Activated T-cell treated with anti-CD3 and anti-CD28 coated beads, Interleukin-2, amount 50 U/mL, for 1 hour (primary cell): Measurements from ENCODE around the gene SAP30L.

ENCODE experiments used
- DNase-seq: peaks from one replicate; pipeline ENCODE4 v3.0.0-alpha.2; 2020

The SAP30L gene

DNA sequence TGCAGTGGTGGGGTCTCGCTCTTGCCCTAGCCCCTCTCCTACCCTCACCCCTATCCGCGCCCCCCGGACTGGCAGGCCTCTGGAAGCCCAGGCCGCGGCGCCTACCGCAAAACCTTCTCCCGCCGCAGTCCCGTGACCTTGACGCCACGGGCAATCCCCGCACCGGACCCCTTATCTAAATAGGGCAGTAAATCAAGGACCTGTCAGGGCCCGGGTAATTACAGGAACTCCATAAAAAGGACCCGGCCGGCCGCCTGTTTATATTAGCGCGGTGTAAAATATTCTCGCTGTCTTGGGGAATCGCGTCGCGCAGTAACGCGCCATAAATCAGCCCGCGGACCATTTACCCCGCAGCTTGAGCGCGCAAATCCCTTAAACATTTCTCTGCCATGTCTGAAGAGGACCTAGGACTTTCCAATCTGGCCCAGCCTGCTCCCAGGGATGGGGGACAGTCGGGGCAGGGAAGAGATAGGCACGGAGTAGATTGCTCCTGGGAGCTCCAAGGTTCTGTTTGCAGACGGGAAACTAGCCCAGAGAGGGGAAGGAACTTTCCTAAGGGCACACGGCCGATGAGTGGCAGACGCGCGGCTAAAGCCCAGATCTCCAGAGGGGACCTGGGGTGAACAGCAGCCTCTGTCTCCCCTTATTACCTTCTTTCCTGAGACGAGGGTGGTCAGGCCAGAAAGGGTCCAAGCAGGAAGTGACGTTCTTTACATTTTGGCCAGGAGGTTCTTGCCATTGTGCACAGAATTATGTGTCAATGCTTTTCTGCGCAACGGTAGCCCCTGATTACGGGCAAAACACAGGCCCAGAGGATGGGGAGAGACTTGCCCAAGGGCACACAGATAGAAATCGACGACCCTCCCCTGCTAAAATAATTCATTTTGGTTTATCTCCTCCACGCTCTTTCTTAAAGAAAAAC is 37.0 kb downstream of the SAP30L start:
- no peak for DNase-seq

DNA sequence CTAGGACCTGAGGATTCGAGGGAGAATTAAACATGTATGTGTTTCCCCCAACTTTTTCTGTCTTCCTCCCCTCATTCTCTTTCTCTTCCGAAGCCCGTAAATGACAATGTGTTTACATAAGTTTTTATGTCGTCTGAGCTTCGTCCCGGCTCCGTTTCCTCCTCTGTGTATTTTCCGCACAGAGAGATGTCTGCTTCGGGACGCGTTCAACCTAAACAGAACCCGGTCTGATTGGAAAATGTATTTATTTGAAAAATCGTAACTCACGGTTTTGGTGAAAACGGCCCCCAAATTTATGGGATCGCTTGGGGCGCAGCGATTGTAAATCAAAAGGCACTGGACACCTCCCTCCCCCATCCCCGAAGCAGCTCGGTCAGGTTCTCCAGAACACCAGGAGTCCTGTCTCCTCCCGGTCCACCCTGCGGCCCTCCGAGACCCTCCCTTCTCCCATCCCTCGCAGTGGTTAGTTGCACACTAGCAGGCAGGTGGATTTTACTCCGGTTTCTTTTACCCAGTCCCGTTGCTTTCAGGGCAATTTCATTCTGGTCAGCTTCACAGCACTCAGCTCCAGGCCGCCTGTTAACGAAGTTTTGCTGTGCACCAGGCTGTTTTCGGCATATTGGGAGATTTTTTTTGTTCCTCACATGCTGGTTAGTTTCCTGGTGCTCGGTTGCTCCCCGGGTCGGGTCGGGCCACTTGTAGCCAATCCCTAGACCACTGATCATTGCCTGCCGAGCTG is 38.0 kb downstream of the SAP30L start:
- DNase-seq: no peak

GRCh38 chr5:154484393-154485095 is 38.7 kb downstream of the SAP30L start:
- no peak for DNase-seq

GRCh38 chr5:154485096-154485491 is 39.3 kb downstream of the SAP30L start:
- no peak for DNase-seq

GRCh38 chr5:154485850-154486426 is 40.1 kb downstream of the SAP30L start:
- DNase-seq: no peak

- no peak for DNase-seq
Observed at GRCh38 chr5:154486427-154486866, 40.6 kb downstream of the SAP30L start.

DNA sequence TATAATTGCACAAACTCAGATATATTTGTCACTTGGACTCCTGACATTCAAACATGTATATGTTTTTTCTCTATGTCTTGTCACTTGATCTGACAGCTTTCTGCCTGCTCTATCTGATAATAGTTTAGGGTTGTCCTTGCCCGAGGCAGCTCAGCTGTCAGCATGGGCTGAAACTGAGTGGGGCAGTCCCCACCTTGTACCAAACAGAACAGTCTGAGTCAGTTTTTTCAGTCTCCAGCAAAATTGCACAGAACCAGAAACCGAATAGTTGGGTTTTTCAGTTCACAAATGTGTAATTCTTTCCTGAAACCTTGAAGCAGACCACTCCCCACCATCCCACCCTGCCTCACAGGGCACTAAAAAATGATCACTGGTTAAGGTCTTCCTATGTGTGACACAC is 41.7 kb downstream of the SAP30L start:
- no peak for DNase-seq

DNA sequence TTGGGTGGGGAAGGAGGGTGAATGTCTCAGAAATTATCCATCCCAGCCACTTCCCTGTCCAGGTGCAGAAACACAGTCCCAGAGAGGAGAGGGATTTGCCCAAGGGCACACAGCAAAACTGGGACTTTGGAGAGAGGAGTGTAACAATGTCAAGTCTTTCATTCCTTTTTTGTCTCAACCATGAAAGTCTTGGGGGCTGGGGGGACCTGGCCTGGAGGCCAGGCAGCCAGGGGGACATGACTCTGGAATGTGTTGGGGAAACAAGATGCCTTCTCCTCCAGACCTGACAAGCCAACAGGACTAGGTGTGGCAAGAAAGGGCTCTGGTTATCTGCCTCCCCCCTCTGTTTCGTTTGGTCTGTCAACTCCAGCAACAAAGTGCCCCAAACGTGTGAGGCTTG is 46.1 kb downstream of the SAP30L start:
- no peak for DNase-seq

DNA sequence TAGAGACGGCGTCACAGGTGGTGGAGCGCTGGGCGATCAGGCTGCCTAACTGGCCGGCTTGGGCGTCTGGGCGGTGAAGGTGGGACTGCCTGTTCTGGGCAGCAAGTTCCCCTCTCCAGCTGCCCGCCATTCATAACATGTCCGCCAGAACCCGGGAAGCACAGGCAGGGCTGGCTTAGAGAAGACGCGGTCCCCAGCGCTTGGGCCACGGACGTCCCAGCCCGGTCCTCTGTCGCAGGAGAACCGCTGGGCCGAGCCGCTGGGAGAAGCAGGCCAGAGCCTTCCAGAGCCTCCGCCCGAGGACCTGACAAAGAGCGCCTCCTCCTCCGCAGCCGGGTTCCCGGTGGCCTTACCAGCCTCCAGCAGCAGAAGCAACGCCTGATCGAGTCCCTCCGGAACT is 47.5 kb downstream of the SAP30L start:
- no peak for DNase-seq

DNA sequence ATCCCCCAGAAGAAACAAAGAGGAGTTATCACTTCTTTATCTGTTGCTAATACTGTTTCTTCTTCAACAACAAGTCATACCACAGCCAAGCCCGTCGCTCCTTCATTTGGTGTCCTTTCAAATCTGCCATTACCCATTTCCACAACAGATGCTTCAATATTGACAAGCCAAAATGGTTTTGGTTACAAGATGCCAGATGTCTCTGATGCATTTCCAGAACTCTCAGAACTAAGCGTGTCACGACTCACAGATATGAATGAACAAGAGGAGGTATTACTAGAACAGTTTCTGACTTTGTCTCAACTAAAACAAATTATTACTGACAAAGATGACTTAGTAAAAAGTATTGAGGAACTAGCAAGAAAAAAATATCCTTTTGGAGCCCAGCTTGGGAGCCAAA is 48.2 kb downstream of the SAP30L start:
- no peak for DNase-seq

DNA sequence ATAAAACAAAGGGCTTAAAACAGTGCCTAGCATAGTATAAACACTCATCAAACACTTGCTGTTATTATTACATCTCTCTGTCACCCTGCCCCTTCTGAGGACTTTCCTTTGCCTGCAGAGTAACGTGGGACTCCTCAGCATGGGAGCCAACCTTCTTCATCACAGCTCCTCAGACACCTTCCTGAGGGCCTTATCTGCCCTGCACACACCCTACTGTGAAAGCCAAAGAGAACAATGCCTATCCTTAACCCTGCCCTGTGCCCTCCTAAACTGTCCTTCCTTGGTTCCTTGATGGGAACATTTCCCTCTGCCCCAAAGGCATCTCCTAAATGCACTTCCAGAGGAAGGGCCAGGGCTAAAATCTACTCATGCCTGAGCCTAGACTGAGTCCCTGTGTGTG is 52.8 kb downstream of the SAP30L start:
- no peak for DNase-seq

GRCh38 chr5:154498994-154499393 is 53.2 kb downstream of the SAP30L start:
- no peak for DNase-seq

GRCh38 chr5:154501566-154501965 is 55.8 kb downstream of the SAP30L start:
- no peak for DNase-seq

GRCh38 chr5:154502180-154502579 is 56.4 kb downstream of the SAP30L start:
- no peak for DNase-seq

DNA sequence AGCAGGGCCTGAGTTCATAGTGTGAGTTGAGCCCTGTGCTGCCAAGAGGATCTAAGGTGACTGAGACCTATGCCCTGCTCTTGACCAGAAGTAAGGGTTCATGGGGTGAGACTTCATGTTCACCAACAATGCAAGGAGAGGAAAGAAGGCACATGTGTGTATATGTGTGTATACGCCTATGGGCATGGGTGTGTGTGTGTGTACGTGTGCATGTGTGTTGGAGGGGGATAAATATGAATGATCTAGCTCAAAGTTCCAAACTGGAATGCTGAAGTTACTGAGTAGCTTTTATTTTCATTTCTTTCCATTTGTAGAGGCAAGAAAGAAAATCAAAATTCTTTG is 57.9 kb downstream of the SAP30L start:
- DNase-seq: no peak

DNA sequence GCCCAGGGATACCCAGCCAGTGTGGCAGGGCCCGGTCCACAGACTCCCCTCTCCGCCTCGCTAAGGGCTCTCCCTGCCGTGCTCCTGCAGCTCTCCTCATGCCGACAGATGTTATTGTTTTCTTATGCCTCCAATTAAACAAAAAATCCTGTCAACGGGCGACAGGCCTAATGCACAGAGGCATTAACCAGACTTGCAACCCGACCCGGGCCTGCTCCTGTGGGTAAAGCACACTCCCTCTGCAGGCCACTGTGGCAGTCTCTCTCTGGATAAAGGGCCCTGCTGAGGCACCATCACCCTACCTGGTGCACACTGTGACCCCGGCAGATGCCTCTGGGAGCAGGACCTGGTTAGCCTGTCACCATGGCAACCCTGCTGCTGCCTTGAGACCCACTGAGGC is 59.8 kb downstream of the SAP30L start:
- no peak for DNase-seq

- no peak for DNase-seq
Observed at GRCh38 chr5:154506049-154506715, 60.4 kb downstream of the SAP30L start.

DNA sequence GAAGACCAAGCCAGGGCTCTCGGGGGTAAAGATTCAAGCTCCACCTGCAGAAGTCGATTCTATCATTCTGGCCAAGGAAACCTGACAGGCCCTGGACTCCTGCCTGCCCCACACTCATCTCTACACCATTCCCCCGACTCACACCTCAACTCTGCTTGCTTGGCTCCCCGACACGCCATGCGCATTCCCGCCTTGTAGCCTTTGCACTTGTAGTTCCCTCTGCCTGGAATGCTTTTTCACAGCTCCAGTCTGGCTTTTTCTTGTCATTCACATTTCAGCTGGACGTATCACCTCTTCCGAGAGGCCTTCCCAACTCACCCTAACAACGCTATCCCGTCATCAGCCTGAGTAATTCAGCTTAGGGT is 60.9 kb downstream of the SAP30L start:
- no peak for DNase-seq

DNA sequence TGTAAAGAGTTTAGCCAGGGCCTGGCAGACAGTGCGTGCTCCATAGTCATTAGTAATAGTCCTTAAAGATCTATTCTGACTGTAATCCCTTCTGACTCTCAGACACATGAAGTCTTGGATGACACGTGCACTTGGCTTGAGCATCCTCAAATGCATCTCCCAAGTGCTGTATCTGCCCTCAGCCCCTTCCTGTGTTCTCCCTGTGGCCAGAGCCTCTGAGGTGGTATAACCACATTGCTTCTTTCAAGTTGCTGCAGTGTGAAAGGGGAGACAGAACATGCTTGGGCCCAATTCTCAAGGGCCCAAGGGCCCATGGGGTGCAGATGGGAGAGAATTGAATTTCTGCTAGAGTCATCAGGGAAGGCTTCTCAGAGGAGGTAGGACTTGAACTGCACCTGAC is 62.3 kb downstream of the SAP30L start:
- DNase-seq: no peak

DNA sequence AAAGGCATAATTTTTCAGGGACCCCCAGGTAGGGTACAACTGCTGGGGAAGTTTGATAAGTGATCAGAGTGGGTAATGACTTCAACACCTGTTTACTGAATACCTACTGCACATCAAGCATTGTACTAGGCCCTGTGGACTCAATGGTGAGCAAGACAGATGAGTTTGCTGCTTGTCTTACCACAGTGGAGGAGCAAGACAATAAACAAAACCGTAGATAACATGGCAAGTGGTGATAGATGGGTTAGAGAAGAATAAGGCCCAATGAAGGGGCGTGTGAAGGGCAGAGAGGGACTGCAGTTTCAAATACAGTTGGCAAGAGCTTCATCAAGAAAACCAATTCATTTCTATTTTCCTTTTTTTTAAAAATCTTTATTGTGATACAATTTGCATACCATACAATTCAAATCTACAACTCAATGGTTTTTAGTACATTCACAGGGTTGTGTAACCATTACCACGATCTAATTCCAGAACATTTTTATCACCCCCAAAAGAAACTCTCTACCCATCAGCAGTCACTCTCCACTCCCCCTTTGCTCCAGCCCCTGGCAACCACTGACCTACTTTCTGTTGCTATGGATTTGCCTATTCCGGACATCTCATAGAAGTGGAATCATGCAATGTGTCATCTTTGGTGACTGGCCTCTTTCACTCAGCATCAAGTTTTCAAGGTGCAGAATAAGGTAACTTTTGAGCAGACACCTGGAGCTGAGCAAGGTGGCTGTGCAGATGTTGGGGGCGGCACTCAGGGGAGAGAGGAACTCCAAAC is 64.2 kb downstream of the SAP30L start:
- no peak for DNase-seq
